Measurements from ENCODE around the gene NKX2-1. TPM values are rescaled to one million over a fixed set of nuclear protein-coding genes. Genes with fewer than 3 reads are reported as not detected.

Gene NKX2-1
- total RNA-seq, 1 donor from 2014 or later, result not detected

DNA sequence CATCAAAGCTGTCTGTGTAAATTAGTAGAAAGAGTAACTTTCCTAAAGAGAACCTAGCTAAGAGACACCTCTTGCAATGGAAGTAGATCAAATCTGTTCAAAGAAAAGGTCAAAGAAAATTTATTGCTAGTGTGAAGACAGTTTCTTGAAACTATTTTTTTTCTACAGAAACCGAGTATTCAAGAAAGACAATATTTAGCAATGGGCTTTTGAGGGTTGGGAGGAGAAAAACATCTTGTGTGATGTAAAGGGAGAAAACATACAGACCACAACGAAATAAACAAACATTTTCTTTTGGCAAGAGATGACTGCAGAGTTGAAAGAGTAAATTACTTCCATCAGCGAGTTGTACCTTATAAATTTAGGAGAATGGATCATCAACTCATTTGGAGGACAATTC, 24.4 kb downstream of the NKX2-1 start:
- Mint-ChIP-seq H3K9me3 (no peaks in the 10 kb centered on the region), H3K27ac (no peak overlapping the region), H3K36me3 (no peaks in the 10 kb centered on the region), H3K27me3 (ENCODE audit: low read depth) (peaks cover 95% of the 10 kb centered on the region), H3K4me1 (no peaks in the 10 kb centered on the region), H3K4me3 (no peak overlapping the region)
- no peak for DNase-seq (ENCODE audit: low spot score in 2 of 2, unreplicated experiment in 2 of 2)
- TF ChIP-seq, protein P1, sequence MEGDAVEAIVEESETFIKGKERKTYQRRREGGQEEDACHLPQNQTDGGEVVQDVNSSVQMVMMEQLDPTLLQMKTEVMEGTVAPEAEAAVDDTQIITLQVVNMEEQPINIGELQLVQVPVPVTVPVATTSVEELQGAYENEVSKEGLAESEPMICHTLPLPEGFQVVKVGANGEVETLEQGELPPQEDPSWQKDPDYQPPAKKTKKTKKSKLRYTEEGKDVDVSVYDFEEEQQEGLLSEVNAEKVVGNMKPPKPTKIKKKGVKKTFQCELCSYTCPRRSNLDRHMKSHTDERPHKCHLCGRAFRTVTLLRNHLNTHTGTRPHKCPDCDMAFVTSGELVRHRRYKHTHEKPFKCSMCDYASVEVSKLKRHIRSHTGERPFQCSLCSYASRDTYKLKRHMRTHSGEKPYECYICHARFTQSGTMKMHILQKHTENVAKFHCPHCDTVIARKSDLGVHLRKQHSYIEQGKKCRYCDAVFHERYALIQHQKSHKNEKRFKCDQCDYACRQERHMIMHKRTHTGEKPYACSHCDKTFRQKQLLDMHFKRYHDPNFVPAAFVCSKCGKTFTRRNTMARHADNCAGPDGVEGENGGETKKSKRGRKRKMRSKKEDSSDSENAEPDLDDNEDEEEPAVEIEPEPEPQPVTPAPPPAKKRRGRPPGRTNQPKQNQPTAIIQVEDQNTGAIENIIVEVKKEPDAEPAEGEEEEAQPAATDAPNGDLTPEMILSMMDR (IDR thresholded peaks at IDR 0.05; ENCODE audit: unreplicated experiment), result no peak

DNA sequence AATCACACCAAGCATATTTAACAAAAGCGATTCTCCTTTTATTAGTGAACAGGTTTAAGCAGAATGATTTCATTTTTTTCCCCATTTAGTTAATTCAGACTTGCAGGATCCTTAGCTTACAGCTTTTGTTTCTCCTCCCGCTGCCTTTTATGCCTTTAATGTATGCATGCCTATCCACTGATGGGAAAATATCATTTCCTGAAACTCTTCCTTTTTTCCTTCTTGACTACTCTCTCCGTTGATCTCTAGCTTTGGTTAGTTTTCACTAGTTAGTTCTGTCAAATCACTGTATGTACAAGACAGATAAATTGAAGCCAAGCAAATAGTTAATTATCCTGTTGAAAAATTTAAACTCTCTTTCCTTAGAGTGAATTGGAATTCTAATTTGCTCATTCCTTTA, 26.3 kb downstream of the NKX2-1 start:
- H3K4me3 Mint-ChIP-seq, result no peak overlapping the region
- H3K4me1 Mint-ChIP-seq, result no peaks in the 10 kb centered on the region
- TF ChIP-seq, protein P1 (IDR thresholded peaks at IDR 0.05; ENCODE audit: unreplicated experiment), result no peak
- H3K36me3 Mint-ChIP-seq, result no peaks in the 10 kb centered on the region
- H3K27me3 Mint-ChIP-seq (ENCODE audit: low read depth), result peaks cover 93% of the 10 kb centered on the region
- H3K27ac Mint-ChIP-seq, result no peak overlapping the region
- H3K9me3 Mint-ChIP-seq, result no peaks in the 10 kb centered on the region
- no peak for DNase-seq (ENCODE audit: low spot score in 2 of 2, unreplicated experiment in 2 of 2)

DNA sequence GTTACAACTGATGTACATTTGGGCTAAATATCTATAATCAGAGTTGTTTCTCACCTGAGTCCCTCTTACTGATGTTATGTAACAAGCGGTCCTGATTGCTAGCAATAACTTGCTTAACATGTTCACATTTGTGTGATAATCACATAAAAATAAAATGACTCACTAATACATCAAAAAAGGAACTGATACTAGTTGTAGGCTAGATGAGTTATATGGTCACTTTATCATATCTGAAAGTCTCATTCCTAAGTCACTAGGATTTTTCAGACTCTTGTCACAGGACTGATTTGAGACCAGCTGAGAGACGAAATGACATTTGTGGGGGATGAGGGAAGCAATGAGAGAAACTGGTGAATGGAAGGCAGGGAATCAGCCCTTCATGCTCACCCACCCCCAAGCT, 34.3 kb downstream of the NKX2-1 start:
- H3K27me3 Mint-ChIP-seq (ENCODE audit: low read depth), result peaks cover 89% of the 10 kb centered on the region
- H3K4me3 Mint-ChIP-seq, result no peak overlapping the region
- no peaks in the 10 kb centered on the region for H3K4me1 Mint-ChIP-seq
- no peaks in the 10 kb centered on the region for H3K36me3 Mint-ChIP-seq
- no peak overlapping the region for H3K27ac Mint-ChIP-seq
- TF ChIP-seq, protein P1 (IDR thresholded peaks at IDR 0.05; ENCODE audit: unreplicated experiment), result no peak
- no peaks in the 10 kb centered on the region for H3K9me3 Mint-ChIP-seq
- no peak for DNase-seq (ENCODE audit: low spot score in 2 of 2, unreplicated experiment in 2 of 2)

DNA sequence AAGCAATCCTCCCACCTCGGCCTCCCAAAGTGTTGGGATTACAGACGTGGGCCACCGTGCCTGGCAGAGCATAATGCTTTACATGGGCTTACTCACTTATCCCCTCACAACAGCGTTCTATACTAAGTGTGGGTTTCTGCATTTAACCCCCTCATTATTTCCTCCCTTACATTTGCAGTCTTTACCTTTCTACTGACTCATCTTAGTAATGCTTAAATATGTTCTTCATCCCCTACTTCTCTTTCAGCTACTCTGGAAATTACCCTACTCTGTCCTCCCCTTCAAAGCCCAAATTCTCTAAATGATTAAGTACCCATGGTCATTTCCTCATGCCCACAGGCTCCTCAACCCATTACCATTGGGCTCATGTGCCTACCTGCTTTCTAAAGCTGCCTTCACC, 40.7 kb downstream of the NKX2-1 start:
- Mint-ChIP-seq H3K4me1 (no peaks in the 10 kb centered on the region), H3K9me3 (no peaks in the 10 kb centered on the region), H3K27me3 (ENCODE audit: low read depth) (peaks cover 83% of the 10 kb centered on the region), H3K36me3 (no peaks in the 10 kb centered on the region), H3K4me3 (no peak overlapping the region), H3K27ac (no peak overlapping the region)
- TF ChIP-seq, protein P1 (IDR thresholded peaks at IDR 0.05; ENCODE audit: unreplicated experiment), result no peak
- no peak for DNase-seq (ENCODE audit: low spot score in 2 of 2, unreplicated experiment in 2 of 2)

DNA sequence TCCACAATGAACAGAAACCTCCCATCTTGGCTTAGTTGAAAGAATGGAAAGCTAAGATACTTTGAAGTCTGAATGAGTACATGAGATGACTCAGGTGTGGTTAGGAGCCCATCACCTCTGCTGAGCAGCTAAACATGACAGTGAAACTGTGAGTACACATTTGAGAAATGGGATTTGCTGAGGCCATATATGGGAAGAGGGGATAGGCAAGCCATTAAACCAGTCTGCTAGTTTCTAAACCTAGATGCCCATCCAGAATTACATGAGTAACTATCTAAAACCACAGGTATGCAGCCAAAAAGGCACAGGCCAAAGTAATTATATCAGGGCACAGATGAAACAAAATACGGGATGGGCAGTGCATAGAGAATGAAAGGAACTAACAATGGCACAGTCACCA, 41.2 kb downstream of the NKX2-1 start:
- peaks cover 79% of the 10 kb centered on the region for H3K27me3 Mint-ChIP-seq (ENCODE audit: low read depth)

More for the DNA sequence above, 41.2 kb downstream of the NKX2-1 start:
- no peak for DNase-seq (ENCODE audit: low spot score in 2 of 2, unreplicated experiment in 2 of 2)
- no peaks in the 10 kb centered on the region for H3K36me3 Mint-ChIP-seq
- H3K4me3 Mint-ChIP-seq, result no peak overlapping the region
- H3K4me1 Mint-ChIP-seq, result no peaks in the 10 kb centered on the region
- H3K9me3 Mint-ChIP-seq, result no peaks in the 10 kb centered on the region
- no peak overlapping the region for H3K27ac Mint-ChIP-seq
- TF ChIP-seq, protein P1 (IDR thresholded peaks at IDR 0.05; ENCODE audit: unreplicated experiment), result no peak

All from mesothelial cell of epicardium (in vitro differentiated cells).